Astrocyte (in vitro differentiated cells and primary cell): ENCODE measurements around the gene PTPRD.

ENCODE experiments used
- CTCF ChIP-seq: IDR thresholded peaks from 2 replicates; pipeline ENCODE4 v1.5.1; 2011; ENCODE audit warnings: low read depth, mild to moderate bottlenecking, inconsistent platforms, low read length, moderate library complexity; ENCODE audit not compliant: insufficient read depth
- EZH2 ChIP-seq: IDR thresholded peaks from 2 replicates; pipeline ENCODE4 v1.6.1; 2012; ENCODE audit warnings: mild to moderate bottlenecking, low read length, inconsistent platforms; ENCODE audit not compliant: insufficient read depth

GRCh38 chr9:9973062-9973461 is 639.7 kb downstream of the PTPRD start:
- TF ChIP-seq CTCF = no peak
- TF ChIP-seq EZH2 = no peak
